WTC11 (cell line): ENCODE results near the gene QKI. TPM values are rescaled to one million over a fixed set of nuclear protein-coding genes. Genes with fewer than 3 reads are reported as not detected.

Experiments
- ATAC-seq: fragments of 200-7000 bp; cut with Tn5 transposase; 2 replicates; pipeline ENCODE4 v1.10.0; 2021; ENCODE audit warnings: mild to moderate bottlenecking, moderate library complexity
- CTCF ChIA-PET: fragments of 300-600 bp; sonication (Branson Sonifier 250); formaldehyde crosslinking; loops from one replicate; lab custom pipeline; 2021; ENCODE audit warnings: antibody characterized with exemption; lab: Charles Lee
- POLR2A ChIA-PET: fragments of 350-600 bp; sonication (Branson Sonifier 250); formaldehyde crosslinking; loops from one replicate; lab custom pipeline; 2021; ENCODE audit warnings: antibody characterized with exemption; lab: Charles Lee
- DNase-seq: peaks from one replicate; pipeline ENCODE4 v3.0.0; 2021; ENCODE audit warnings: low spot score
- H3K27ac Mint-ChIP-seq: 2 replicates; pipeline ENCODE4 v1.8.0; 2021; ENCODE audit warnings: mixed read lengths
- H3K27me3 Mint-ChIP-seq: 2 replicates; pipeline ENCODE4 v1.8.0; 2021; ENCODE audit warnings: low read depth, mild to moderate bottlenecking, moderate library complexity, mixed read lengths
- H3K36me3 Mint-ChIP-seq: 2 replicates; pipeline ENCODE4 v1.8.0; 2021; ENCODE audit warnings: mixed read lengths
- H3K4me1 Mint-ChIP-seq: 2 replicates; pipeline ENCODE4 v1.8.0; 2022; ENCODE audit warnings: mixed read lengths
- H3K4me3 Mint-ChIP-seq: 2 replicates; pipeline ENCODE4 v1.8.0; 2021; ENCODE audit warnings: mild to moderate bottlenecking, moderate library complexity, mixed read lengths
- H3K9me3 Mint-ChIP-seq: 2 replicates; pipeline ENCODE4 v1.8.0; 2021; ENCODE audit warnings: mixed read lengths
- AFF4 ChIP-seq: sonication (generic); formaldehyde crosslinking; IDR thresholded peaks from 2 replicates; pipeline ENCODE4 v1.8.1; 2023; ENCODE audit warnings: mild to moderate bottlenecking, missing genetic modification reagents, borderline replicate concordance
- AR ChIP-seq: fragments of 250-450 bp; sonication (Bioruptor Pico); IDR thresholded peaks from 2 replicates; pipeline ENCODE4 v1.9.0; 2021; ENCODE audit warnings: mild to moderate bottlenecking
- E2F1 ChIP-seq: sonication (generic); formaldehyde crosslinking; IDR thresholded peaks from 2 replicates; pipeline ENCODE4 v1.8.0; 2022; ENCODE audit warnings: mild to moderate bottlenecking, missing genetic modification reagents
- ERG ChIP-seq: fragments of 250-450 bp; sonication (Bioruptor Pico); IDR thresholded peaks from 2 replicates; pipeline ENCODE4 v1.8.0; 2021; ENCODE audit warnings: mild to moderate bottlenecking
- FOXJ3 ChIP-seq: sonication (generic); formaldehyde crosslinking; IDR thresholded peaks from 2 replicates; pipeline ENCODE4 v1.9.0; 2021; ENCODE audit warnings: missing genetic modification reagents, mild to moderate bottlenecking, borderline replicate concordance
- FOXK1 ChIP-seq: sonication (generic); formaldehyde crosslinking; IDR thresholded peaks from 2 replicates; pipeline ENCODE4 v1.8.0; 2022; ENCODE audit warnings: mild to moderate bottlenecking, moderate library complexity, missing genetic modification reagents
- NFE2L1 ChIP-seq: sonication (generic); formaldehyde crosslinking; IDR thresholded peaks from 2 replicates; pipeline ENCODE4 v1.8.1; 2023; ENCODE audit warnings: missing genetic modification reagents
- NR2C2 ChIP-seq: sonication (generic); formaldehyde crosslinking; IDR thresholded peaks from 2 replicates; pipeline ENCODE4 v1.8.0; 2022; ENCODE audit warnings: mild to moderate bottlenecking, missing genetic modification reagents
- PREB ChIP-seq: sonication (generic); formaldehyde crosslinking; IDR thresholded peaks from 2 replicates; pipeline ENCODE4 v1.8.1; 2022; ENCODE audit warnings: mild to moderate bottlenecking, missing genetic modification reagents, moderate library complexity, borderline replicate concordance
- PRRX2 ChIP-seq: fragments of 250-450 bp; sonication (Bioruptor Pico); IDR thresholded peaks from 2 replicates; pipeline ENCODE4 v1.8.0; 2021; ENCODE audit warnings: mild to moderate bottlenecking
- SMAD4 ChIP-seq: sonication (generic); formaldehyde crosslinking; IDR thresholded peaks from 2 replicates; pipeline ENCODE4 v1.8.0; 2022; ENCODE audit warnings: mild to moderate bottlenecking, missing genetic modification reagents
- SP1 ChIP-seq: sonication (generic); formaldehyde crosslinking; conservative IDR thresholded peaks from 2 replicates; pipeline ENCODE4 v1.8.1; 2022; ENCODE audit warnings: missing genetic modification reagents
- ZNF425 ChIP-seq: fragments of 250-450 bp; sonication (Bioruptor Pico); conservative IDR thresholded peaks from 2 replicates; pipeline ENCODE4 v1.9.0; 2021; ENCODE audit warnings: mild to moderate bottlenecking
- total RNA-seq: library from RNA; stranded (reverse); gene quantifications from 3 replicates; pipeline ENCODE4 v1.2.3, GENCODE V29; 2021

Gene QKI
- total RNA-seq, 1 experiment from 2014 or later, result 145 TPM

- Mint-ChIP-seq H3K27ac (peak overlapping the region; percentile 76; the same call in 1 of the 2 replicates), H3K4me3 (no peak overlapping the region), H3K9me3 (no peaks in the 10 kb centered on the region), H3K4me1 (peaks cover 53% of the 10 kb centered on the region), H3K27me3 (no peaks in the 10 kb centered on the region), H3K36me3 (no peaks in the 10 kb centered on the region)
- CTCF ChIA-PET, result interaction anchor here (0.8 kb wide), 1 partner anchor 458 kb away, joined by 3 read pairs; no protein-coding TSS in a partner anchor
- DNase-seq (peak; percentile 27), ATAC-seq (peak; percentile 73)
- TF ChIP-seq AR (CRISPR knock-in tag) (peak; percentile 47; the same call in 1 of the 2 replicates), AFF4 (CRISPR knock-in tag) (no peak), ERG (CRISPR knock-in tag) (peak; percentile 7; the same call in 1 of the 2 replicates)
- POLR2A ChIA-PET, result interaction anchor here (0.6 kb wide), 1 partner anchor 167 kb away, joined by 5 read pairs; no protein-coding TSS in a partner anchor
Measured at GRCh38 chr6:163579111-163579879, 164.8 kb downstream of the QKI start.

- no peak for DNase-seq
- peak overlapping the region; percentile 62; the same call in 1 of the 2 replicates for H3K27ac Mint-ChIP-seq
- peak; percentile 65 for ATAC-seq
- TF ChIP-seq E2F1 (no peak), PRRX2 (no peak), ZNF425 (CRISPR knock-in tag) (no peak), NFE2L1 (CRISPR knock-in tag) (no peak), ERG (CRISPR knock-in tag) (no peak), SMAD4 (CRISPR knock-in tag) (no peak), FOXK1 (CRISPR knock-in tag) (no peak), SP1 (CRISPR knock-in tag) (no peak), PREB (CRISPR knock-in tag) (no peak), FOXJ3 (no peak), AR (CRISPR knock-in tag) (no peak), NR2C2 (CRISPR knock-in tag) (no peak)
Measured at GRCh38 chr6:163579880-163580295, 165.4 kb downstream of the QKI start.

More at GRCh38 chr6:163579880-163580295, 165.4 kb downstream of the QKI start:
- POLR2A ChIA-PET, result interaction anchor here (0.6 kb wide), 1 partner anchor 167 kb away, joined by 5 read pairs; no protein-coding TSS in a partner anchor
- CTCF ChIA-PET, result interaction anchor here (0.8 kb wide), 1 partner anchor 459 kb away, joined by 3 read pairs; no protein-coding TSS in a partner anchor
- H3K4me3 Mint-ChIP-seq, result no peak overlapping the region
- H3K4me1 Mint-ChIP-seq, result peaks cover 51% of the 10 kb centered on the region
- no peaks in the 10 kb centered on the region for H3K36me3 Mint-ChIP-seq
- no peaks in the 10 kb centered on the region for H3K27me3 Mint-ChIP-seq
- no peaks in the 10 kb centered on the region for H3K9me3 Mint-ChIP-seq
